Measurements from ENCODE around the gene ZNF764.
"Not testable (repeated sequence)": the region's sequence is repeated elsewhere in the genome, so short reads cannot be mapped to it uniquely, and the experiment has no call there.

The ZNF764 gene

DNA sequence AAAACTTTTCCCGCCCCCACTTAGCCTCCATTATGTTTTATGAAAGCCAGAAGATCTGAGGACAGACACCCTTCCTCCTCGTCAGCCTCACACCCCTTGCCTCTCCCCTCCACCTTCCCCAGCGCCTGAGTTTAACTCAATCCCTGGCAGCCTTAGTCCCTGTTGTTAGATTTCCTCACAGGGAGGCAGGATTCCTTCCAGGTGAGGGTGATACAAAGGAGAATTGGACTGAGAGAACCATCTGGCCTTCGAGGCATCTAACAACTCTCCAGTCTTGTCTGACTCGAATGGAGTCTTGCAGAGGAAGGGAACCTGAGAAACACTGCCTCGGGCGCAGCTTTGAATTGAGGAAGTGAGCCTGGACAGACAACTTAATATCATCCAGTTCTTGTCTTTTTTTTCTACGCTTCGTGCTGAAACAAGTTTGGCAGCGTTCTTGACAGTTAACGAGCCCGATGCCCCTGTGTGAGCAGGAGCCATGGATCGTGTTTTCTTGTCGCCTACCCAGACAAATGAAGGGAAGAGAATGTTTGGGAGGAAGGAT, 30.5 kb downstream of the ZNF764 start:
- no peak for DNase-seq (ENCODE audit: low read depth in 2 of 2)

DNA sequence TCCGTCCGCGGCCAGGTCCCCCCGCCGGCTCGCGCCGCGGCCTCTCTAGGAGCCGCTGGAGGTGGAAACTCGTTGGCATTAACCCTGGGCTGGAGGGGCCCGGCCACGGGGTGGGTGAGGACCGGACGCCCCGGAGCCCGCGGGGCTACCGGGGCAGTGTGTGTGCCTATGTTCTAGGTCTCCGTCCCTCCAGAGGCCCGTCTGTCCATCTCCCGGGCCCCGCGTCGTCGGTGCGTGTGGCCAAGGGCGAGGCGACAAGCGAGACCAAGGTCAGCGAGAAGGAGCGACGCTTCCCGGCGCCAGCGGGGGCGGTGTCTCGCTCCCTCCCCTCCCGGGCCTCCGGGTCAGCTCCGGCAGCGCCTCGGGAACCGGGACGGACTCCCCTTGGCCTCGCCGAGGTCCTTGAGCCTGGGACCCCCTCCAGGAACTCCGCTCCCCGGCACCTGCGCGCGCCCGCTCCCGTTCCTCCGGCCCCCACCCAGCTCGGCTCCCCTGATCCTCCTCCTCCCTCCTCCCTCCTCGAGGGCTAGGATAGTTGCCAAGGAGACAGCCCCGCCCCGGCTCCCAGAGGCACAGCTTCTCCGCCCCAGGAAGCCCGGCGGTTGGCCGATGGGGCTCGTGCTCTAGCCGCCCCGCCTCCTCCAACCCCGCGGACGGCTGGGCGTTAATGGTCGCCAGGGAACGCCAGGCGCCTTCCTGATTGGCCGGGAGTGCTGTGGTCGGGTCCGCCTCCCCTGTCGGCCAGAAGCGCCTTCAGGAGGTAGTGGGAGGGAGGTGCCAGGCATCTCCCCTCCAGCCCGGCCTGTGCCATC, 31.1 kb downstream of the ZNF764 start:
- DNase-seq (ENCODE audit: low read depth in 2 of 2): peak; percentile 77 to 92

DNA sequence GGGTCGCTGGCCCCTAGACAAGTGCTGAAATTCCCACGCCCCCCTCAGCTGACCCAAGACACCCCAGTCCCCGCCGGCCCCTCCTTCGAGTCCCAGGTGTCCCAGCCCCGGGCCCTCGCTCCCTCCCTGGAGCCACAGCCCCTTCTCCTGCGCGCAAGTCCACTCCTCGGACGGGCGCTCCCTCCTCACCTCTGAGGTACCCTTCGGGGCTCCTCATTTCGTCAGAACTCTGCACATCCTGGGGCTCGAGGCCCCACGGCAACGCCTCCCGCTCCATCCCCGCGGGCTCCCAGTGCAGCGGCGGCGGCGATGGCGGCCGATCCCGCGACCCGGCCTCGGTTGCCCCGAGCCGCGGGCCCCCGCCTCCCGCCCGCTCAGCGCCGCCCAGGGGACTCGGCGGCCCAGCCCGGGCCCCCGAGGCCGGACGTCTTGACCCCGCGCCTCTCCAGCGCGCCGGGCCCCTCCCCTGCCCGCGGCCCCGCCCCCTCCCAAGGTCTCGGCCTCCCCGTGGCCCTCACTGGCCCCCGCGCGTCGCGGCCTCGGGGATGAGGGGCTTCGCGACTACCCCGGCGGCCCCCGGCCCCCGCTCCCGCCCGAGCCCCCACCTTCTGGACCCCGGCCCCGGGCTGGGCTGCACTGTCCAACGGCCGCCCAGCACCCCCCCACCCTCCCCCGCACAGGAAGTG, 31.9 kb downstream of the ZNF764 start, which contains the start of gene ZNF768:
Gene ZNF768, minus strand, starts transcription at position 430 of the 686 bp plus-strand sequence. Its CDS starts 153 bp downstream, at position 277.
- peak in 1 of 2 donors; percentile 40 for DNase-seq (ENCODE audit: low read depth in 2 of 2)

DNA sequence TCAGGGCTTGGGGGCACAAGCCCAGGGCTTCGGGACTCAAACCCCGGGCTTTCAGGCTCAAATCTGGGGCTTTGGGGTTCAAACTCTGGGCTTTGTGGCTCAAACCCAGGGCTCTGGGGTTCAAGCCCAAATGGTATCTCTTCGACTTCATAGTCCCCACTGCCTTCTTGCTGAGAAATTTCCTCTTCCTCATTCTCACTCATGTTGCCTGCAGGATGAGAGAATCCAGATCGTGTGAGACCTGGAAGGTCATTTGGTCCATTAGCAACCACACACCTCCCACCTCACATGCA, 32.4 kb downstream of the ZNF764 start:
- DNase-seq (ENCODE audit: low read depth in 2 of 2): no peak

DNA sequence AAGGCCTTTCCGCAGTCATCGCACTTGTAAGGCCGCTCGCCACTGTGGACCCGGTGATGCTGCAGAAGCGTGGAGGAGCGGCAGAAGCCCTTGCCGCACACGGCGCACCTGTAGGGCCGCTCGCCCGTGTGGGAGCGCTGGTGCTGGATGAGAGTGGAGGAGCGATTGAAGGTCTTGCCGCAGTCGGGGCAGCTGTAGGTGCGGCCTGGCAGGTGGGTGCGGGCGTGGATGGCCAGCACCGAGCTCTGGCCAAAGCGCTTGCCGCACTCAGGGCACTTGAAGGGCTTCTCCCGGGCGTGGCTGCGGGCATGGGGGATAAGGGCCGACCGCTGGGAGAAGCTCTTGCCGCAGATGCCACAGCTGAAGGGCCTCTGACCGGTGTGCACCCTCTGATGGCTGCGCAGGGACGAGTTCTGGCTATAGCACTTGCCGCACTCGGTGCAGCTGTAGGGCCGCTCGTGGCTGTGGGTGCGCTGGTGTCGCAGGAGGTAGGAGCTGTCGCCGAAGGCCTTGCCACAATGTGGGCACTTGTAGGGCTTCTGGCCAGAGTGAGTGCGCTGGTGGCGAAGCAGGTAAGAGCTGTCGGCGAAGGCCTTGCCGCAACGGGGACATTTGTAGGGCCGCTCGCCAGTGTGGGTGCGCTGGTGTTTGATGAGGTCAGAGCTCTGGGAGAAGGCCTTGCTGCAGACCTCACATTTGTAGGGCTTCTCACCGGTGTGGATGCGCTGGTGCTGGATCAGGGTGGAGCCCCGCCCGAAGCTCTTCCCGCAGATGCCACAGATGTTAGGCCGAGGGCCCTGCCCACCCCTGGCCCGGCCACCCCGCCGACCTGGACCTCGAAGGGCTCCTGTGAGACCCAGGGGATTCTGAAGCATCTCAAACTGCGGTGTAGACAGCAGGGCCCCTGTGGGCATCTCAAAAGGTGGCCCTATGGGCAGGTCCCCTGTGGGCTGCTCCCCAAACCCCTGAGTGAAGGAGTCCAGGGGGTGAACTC, 33.3 kb downstream of the ZNF764 start:
- DNase-seq (ENCODE audit: low read depth in 2 of 2): no peak

DNA sequence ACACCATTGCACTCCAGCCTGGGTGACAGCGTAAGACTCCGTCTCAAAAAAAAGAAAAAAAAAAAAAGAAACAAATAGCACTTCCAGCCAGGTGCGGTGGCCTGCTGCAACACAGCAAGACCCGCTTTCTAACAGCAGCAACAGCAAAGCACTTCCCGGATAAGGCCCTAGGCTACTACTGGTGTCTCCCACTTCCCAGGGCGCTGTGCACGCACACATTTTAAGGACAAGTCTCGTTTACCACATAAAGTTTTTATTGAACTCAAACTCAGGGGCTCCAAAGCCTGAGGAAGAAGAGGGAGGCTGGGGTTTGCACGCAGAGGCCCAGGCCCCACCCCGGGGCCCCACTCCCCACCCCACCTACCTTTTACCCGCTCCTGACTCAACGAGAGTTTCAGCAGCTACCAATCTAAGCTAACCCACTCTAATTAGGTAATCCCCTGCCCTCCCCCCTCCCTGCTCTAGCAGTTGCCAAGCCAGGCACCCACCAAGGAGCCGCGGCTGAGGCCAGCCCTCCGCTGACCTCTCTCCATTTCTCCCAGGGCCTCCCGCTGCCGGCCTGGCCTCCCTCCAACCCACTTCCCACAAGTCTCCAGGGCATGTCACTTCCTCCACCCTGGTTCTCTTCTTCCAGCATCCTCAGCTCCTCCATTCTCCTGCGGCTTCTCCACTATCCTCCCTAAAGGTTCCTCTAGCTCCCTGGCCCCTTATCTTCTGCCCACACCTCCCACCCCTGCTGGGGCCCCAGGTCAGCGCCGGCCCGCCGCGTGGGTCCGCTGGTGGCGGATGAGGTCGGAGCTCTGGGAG, 34.2 kb downstream of the ZNF764 start:
- no peak for DNase-seq (ENCODE audit: low read depth in 2 of 2)

DNA sequence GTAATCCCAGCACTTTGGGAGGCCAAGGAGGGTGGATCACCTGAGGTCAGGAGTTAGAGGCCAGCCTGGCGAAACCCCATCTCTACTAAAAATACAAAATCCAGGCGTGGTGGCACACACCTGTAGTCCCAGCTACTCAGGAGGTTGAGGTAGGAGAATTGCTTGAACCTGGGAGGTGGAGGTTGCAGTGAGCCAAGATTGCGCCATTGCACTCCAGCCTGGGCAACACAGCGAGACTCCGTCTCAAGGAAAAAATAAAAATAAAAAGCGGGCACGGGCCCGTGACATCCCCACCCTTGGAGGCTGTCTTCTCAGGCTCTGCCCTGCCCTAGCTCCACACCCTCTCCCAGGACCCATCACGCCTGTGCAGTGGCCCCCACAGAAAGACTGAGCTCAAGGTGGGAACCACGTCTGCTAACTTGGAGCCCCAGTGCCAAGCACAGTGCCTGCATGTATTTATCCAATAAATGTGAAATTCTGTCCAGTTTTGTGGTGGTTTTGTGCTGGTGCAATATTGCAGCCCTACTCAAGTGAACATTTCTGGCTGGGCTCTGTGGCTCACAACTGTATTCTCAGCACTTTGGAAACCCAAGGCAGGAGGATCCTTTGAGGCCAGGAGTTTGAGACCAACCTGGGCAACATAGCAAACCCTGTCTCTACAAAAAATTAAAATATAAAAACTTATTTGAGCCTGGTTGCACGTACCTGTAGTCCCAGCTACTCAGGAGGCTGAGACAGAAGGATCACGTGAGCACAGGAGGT, 35.3 kb downstream of the ZNF764 start:
- not testable (repeated sequence) for DNase-seq (ENCODE audit: low read depth in 2 of 2)

DNA sequence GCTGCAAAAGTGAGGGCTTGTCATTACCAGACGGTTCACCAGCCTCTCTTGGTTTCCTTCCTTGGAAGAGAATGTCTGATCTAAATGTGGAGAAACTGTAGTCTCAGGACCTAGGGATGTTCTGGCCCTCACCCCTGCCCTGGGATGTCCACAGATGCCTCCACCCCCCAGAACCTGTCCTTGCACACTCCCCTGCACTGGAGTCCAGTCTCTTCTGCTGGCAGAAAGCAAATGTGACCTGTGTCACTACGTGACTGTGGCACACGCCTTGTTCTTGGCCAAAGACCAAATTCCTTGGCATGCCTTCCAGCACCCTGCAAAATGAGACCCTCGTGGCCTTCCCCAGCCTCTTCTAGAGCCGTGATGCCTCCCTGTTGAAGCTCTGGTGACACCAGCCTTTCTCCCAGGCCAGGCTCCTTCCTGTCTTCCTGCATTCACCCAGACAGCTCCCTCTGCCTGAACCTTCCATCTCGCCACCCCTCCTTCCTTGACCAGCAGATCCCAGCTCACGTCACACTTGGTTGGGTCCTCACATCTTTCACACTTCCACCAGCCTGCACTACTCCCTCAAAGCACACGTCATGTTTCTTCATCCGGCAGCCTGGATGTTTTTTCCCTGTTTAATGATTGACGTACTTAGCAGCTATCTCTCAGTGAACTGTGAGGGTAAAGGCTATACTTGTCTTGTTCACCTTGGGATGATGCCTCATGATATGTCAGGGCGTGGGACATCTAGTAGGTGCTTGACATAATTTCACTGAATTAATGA, 36.1 kb downstream of the ZNF764 start:
- DNase-seq (ENCODE audit: low read depth in 2 of 2): no peak

DNA sequence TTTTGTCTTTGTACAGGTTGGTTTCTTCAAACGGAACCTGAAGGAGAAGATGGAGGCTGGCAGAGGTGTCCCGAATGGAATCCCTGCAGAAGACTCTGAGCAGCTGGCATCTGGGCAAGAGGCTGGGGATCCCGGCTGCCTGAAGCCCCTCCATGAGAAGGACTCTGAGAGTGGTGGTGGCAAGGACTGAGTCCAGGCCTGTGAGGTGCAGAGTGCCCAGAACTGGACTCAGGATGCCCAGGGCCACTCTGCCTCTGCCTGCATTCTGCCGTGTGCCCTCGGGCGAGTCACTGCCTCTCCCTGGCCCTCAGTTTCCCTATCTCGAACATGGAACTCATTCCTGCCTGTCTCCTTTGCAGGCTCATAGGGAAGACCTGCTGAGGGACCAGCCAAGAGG, 36.7 kb downstream of the ZNF764 start:
- no peak for DNase-seq (ENCODE audit: low read depth in 2 of 2)

DNA sequence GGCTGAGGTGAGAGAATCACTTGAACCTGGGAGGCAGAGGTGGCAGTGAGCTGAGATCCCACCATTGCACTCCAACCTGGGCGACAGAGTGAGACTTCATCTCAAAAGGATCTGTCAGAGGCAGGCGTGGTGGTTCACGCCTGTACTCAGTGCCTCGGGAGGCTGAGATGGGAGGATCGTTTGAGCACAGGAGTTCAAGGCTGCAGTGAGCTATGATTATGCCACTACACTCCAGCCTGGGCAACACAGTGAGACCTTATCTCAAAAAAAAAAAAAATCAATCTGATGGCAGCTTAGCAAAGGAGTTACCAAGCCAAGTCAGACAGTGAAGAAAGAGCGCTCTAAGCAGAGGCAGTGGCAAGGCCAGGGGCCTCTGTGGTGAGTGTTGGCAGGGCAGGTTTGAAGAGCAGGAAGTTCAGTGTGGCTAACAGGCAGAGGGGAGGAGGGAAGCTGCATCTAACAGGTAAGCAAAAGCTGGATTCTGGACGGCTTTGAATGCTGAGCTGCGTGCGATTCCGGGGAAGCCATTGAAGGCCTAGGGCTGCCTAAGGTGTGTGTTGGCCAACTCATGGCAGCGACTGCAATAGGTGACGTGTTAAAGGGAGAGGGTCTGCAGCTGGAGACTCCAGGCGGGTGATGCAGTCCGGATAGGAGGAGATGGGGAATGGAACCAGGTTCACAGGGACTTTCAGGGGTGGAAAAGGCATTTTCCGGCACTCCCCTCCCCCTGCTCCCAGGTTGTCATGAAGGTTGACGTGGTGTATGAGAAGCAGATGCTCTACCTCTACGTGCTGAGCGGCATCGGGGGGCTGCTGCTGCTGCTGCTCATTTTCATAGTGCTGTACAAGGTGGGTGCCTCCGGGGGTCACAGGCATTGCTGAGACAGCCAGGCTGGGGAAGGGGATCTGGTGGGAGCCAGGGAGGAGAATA, 38.8 kb downstream of the ZNF764 start:
- no peak for DNase-seq (ENCODE audit: low read depth in 2 of 2)

DNA sequence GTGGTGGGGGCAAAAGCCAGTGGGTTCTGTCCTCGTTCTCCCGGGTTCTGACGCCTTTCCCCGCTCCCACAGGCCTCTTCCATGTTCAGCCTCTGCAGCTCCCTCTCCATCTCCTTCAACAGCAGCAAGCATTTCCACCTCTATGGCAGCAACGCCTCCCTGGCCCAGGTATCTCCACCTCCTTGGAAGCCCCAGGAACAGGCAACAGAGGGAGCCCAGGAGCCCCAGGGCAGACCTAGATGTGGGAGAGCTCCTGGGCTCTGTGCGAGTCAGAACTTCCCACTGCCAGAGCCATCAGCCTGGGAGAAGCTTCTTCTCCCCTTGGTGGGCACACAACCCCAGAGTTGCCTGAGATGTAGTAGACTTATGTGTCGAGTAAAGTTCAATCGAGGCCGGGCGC, 39.6 kb downstream of the ZNF764 start:
- DNase-seq (ENCODE audit: low read depth in 2 of 2): no peak

DNA sequence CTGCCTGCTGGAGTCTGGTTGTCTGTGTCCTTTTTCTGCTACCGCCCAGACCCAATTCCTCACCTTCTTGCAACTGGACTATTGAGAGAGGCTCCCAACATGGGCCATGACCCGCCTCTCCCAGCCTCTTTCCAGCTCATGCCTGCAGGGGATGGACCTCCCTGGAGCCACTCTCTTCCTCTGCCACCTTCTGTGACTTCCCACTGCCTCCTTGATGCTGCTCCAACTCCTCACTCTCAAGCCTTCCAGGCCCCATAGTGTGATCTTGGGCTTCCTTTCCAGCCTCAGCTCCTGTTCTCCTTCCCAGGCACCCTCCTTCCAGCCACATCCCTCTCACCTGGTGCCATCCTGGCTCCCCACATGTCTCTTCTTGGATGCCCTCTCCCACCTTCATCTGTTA, 42.9 kb downstream of the ZNF764 start:
- DNase-seq (ENCODE audit: low read depth in 2 of 2): no peak

DNA sequence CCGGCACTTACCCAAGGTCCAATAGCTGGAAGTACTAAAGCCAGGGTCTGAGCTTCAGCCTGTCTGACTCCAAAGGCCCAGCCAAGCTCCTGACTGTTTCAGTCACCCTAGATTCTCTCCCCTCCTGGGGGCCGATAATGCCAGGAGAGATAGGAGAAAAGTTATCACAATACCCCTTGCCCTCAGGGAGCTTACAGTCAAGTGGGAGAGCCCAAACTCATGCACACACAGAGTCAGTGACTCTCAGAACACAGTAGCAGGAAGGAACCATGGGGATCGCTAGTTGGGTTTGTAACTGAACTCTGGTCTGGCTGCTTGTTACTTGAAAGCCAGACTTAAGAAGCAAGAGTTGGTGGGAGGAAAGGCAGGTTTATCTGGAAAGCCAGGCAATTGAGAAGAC, 46.7 kb downstream of the ZNF764 start:
- no peak for DNase-seq (ENCODE audit: low read depth in 2 of 2)

DNA sequence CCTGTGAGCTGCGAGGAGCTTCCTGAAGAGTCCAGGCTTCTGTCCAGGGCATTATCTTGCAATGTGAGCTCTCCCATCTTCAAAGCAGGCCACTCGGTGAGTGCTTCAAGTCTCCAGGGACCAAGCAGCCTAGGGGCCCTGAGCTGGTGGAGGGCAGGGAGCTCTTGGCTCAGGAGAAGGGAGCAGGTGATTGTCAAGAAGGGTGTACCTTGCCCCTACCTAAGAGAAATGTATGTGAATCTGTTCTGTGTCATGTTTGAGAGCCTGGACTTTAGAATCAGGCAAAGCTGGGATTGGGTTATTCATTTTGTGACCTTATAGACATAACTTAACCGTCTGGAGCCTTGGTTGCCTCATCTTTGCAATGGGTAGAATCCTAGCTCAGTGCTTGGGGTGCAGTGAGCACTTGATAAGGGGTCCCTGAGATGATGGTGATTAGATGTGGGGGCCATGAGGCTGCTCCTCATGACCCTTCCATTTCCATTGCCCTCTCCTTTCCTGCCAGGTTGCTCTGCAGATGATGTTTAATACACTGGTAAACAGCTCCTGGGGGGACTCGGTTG, 47.7 kb downstream of the ZNF764 start:
- DNase-seq (ENCODE audit: low read depth in 2 of 2): no peak

DNA sequence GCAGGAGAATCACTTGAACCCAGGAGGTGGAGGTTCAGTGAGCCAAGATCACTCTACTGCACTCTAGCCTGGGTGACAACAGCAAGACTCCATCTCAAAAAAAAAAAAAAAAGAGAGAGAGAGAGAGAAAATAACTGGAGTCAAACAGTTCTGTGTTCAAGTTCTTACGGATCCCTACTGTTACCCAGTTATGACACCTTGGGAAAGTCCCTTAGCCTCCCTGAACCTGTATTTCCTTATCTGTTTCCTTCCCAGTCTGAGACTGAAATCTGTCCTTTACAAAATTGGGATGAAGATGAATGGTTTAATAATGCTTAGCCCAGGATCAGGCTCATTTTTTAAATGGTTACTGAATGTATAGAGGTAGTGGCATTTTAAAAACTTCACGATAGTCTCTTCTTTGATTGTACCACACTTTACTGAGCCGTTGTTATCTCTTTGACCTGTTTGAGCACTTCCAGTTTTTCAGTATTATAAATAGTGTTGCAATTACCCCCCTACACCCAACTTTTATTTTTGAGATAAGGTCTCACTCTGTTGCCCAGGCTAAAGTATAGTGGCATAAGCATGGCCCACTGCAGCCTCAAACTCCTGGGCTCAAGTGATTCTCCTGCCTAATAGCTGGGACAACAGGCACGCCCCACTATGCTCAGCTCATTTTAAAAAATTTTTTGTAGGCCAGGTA, 49.0 kb downstream of the ZNF764 start:
- DNase-seq (ENCODE audit: low read depth in 2 of 2): no peak

All from stimulated activated CD4-positive, alpha-beta T cell treated with anti-CD3 and anti-CD28 coated beads, Interleukin-1b, Interleukin-23, amount 100 ng/mL, for 4 hours (primary cell).